T-helper 2 cell treated with Interferon-gamma antibody and Interleukin-4, amounts not matched to agents 5 μg/mL and 100 μg/mL, for 36 hours (primary cell): ENCODE results near the gene FAM3A.
"Not testable (repeated sequence)": the region's sequence is repeated elsewhere in the genome, so short reads cannot be mapped to it uniquely, and the experiment has no call there.

ENCODE experiments used
- DNase-seq: peaks from one replicate; pipeline ENCODE4 v3.0.0; 2021; ENCODE audit warnings: low spot score
- H3K27ac Mint-ChIP-seq: one replicate; pipeline ENCODE4 v1.8.0; 2021; ENCODE audit warnings: mild to moderate bottlenecking, mixed read lengths
- H3K27me3 Mint-ChIP-seq: one replicate; pipeline ENCODE4 v1.8.0; 2021; ENCODE audit warnings: low read depth, mixed read lengths
- H3K36me3 Mint-ChIP-seq: one replicate; pipeline ENCODE4 v1.8.0; 2021; ENCODE audit warnings: low read depth, mixed read lengths
- H3K4me1 Mint-ChIP-seq: one replicate; pipeline ENCODE4 v1.8.0; 2021; ENCODE audit warnings: low read depth, mixed read lengths
- H3K4me3 Mint-ChIP-seq: one replicate; pipeline ENCODE4 v1.8.0; 2022; ENCODE audit warnings: mild to moderate bottlenecking, moderate library complexity, mixed read lengths
- H3K9me3 Mint-ChIP-seq: one replicate; pipeline ENCODE4 v1.8.0; 2021; ENCODE audit warnings: mixed read lengths

The FAM3A gene

GRCh38 chrX:154541896-154542722 is 26.1 kb upstream of the FAM3A start:
- Mint-ChIP-seq H3K4me1 (peaks cover 16% of the 10 kb centered on the region), H3K27ac (peak overlapping the region; percentile 84), H3K9me3 (no peaks in the 10 kb centered on the region), H3K36me3 (peaks cover 21% of the 10 kb centered on the region), H3K27me3 (no peaks in the 10 kb centered on the region), H3K4me3 (peak overlapping the region; percentile 75)
- DNase-seq: no peak

- H3K4me3 Mint-ChIP-seq: no peak overlapping the region
- DNase-seq: no peak
- peaks cover 21% of the 10 kb centered on the region for H3K36me3 Mint-ChIP-seq
- H3K27ac Mint-ChIP-seq: no peak overlapping the region
- H3K9me3 Mint-ChIP-seq: no peaks in the 10 kb centered on the region
- no peaks in the 10 kb centered on the region for H3K27me3 Mint-ChIP-seq
- H3K4me1 Mint-ChIP-seq: peaks cover 16% of the 10 kb centered on the region
Measured at GRCh38 chrX:154541589-154541895, 25.5 kb upstream of the FAM3A start.

DNA sequence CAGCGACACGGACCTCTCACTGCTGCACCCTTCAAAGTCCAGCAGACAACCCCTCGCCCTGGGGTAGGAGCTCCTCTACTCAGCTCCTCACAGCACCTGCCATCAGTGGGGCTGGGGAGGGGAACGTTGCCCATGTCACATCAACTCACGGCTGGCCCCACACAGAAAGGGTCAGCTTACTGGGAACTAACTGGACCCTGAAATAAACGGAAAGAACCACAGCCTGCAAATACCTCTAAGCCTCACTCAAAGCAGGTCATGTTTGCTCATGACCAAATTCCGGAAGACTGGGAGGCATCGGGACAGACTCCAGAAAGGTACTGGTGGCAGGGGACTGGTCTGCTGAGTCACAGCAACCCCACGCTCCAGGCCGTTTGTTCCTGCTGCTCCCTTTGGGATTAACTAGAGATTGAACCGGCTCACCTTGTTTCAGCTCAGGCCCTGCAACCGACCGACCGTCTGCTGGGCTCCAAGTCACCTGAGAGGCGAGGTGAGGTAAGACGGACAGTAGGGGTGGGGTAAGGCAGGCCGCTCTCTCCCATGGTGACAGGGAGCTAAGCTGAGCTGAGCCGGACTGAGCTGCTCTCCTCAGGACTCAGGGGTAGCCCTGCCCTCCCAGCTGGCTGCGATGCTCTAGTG is 25.0 kb upstream of the FAM3A start:
- no peaks in the 10 kb centered on the region for H3K27me3 Mint-ChIP-seq

GRCh38 chrX:154540365-154540764 is 24.3 kb upstream of the FAM3A start:
- not testable (repeated sequence) for H3K9me3 Mint-ChIP-seq, H3K27me3 Mint-ChIP-seq, DNase-seq, H3K4me3 Mint-ChIP-seq, H3K27ac Mint-ChIP-seq
- Mint-ChIP-seq H3K36me3 (peaks cover 16% of the 10 kb centered on the region), H3K4me1 (peaks cover 12% of the 10 kb centered on the region)

More for the DNA sequence above, 25.0 kb upstream of the FAM3A start:
- peaks cover 18% of the 10 kb centered on the region for H3K36me3 Mint-ChIP-seq
- DNase-seq: no peak
- no peak overlapping the region for H3K4me3 Mint-ChIP-seq
- no peak overlapping the region for H3K27ac Mint-ChIP-seq
- no peaks in the 10 kb centered on the region for H3K9me3 Mint-ChIP-seq
- H3K4me1 Mint-ChIP-seq: peaks cover 13% of the 10 kb centered on the region

GRCh38 chrX:154539077-154539476 is 23.0 kb upstream of the FAM3A start:
- H3K4me3 Mint-ChIP-seq: no peak overlapping the region
- no peak overlapping the region for H3K27ac Mint-ChIP-seq
- peaks cover 14% of the 10 kb centered on the region for H3K36me3 Mint-ChIP-seq
- peaks cover 9% of the 10 kb centered on the region for H3K4me1 Mint-ChIP-seq
- DNase-seq: no peak
- no peaks in the 10 kb centered on the region for H3K27me3 Mint-ChIP-seq
- H3K9me3 Mint-ChIP-seq: no peaks in the 10 kb centered on the region

- H3K36me3 Mint-ChIP-seq: peaks cover 14% of the 10 kb centered on the region
- no peak for DNase-seq
- H3K9me3 Mint-ChIP-seq: no peaks in the 10 kb centered on the region
- H3K4me1 Mint-ChIP-seq: no peaks in the 10 kb centered on the region
- no peaks in the 10 kb centered on the region for H3K27me3 Mint-ChIP-seq
- no peak overlapping the region for H3K4me3 Mint-ChIP-seq
- no peak overlapping the region for H3K27ac Mint-ChIP-seq
Measured at GRCh38 chrX:154535892-154536291, 19.9 kb upstream of the FAM3A start.

DNA sequence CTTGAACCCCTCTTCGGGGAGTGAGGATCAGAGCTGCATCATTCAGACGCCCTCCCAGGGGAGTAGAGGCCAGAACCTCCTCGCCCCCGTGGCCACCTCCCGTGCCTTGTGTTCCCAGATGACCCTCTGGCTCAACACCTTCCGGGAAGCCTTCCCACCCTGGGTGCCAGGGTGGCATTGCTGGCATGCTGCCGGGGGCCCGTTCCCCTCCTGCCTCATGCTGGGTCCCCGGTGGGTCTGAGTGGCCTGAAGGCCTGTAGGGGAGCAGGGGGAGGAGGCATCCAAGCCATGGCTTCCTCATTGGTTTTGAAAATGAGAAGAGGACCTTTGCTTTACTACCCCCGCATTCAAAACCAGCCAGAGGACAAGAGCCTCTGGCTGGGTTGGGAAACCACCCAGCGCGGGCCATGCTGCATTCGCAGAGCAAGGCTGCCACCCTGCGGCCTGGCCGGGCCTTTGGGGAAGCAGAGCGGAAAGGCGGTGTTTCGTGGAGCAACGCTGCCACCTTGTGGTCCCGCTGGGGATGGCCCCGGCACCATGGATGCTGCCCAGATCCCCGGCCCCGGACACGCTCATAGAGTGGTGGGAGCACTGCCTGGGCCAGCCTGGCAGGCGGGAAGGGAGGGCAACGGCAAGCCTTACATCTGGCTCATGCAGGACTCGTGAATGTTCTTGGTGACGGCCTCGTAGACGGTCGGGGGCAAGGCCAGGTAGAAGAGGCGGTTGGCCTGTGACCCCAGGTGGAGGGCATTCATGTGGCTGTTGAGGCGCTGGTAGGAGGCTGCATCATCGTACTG is 18.7 kb upstream of the FAM3A start:
- H3K4me1 Mint-ChIP-seq: no peaks in the 10 kb centered on the region
- no peaks in the 10 kb centered on the region for H3K27me3 Mint-ChIP-seq
- peaks cover 14% of the 10 kb centered on the region for H3K36me3 Mint-ChIP-seq
- DNase-seq: peak; percentile 79
- H3K4me3 Mint-ChIP-seq: no peak overlapping the region
- peak overlapping the region; percentile 49 for H3K27ac Mint-ChIP-seq
- H3K9me3 Mint-ChIP-seq: no peaks in the 10 kb centered on the region

DNA sequence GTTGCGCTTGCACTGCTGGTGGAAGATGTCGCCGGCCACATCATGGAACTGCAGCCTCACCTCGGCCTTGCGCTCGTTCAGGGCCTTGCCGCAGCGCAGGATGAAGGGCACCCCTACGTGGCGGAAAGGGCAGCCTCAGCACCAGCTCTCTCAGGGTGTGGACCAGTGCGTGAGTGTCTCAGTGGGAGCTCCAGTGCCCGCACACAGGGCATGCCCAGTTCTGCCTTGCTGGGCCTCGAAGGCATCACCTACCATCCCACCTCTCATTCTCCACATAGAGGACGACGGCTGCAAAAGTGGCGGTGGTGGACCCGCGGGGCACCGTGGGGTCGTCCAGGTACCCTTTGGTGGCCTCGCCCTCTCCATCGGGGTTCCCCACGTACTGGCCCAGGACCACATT is 16.7 kb upstream of the FAM3A start:
- no peak overlapping the region for H3K27ac Mint-ChIP-seq
- DNase-seq: no peak
- peaks cover 11% of the 10 kb centered on the region for H3K36me3 Mint-ChIP-seq
- H3K4me3 Mint-ChIP-seq: no peak overlapping the region
- H3K27me3 Mint-ChIP-seq: no peaks in the 10 kb centered on the region
- no peaks in the 10 kb centered on the region for H3K9me3 Mint-ChIP-seq
- no peaks in the 10 kb centered on the region for H3K4me1 Mint-ChIP-seq

- Mint-ChIP-seq H3K4me1 (peaks cover 3% of the 10 kb centered on the region), H3K4me3 (no peak overlapping the region), H3K36me3 (peaks cover 11% of the 10 kb centered on the region), H3K9me3 (no peaks in the 10 kb centered on the region), H3K27me3 (no peaks in the 10 kb centered on the region), H3K27ac (no peak overlapping the region)
- no peak for DNase-seq
Measured at GRCh38 chrX:154531626-154532025, 15.6 kb upstream of the FAM3A start.

DNA sequence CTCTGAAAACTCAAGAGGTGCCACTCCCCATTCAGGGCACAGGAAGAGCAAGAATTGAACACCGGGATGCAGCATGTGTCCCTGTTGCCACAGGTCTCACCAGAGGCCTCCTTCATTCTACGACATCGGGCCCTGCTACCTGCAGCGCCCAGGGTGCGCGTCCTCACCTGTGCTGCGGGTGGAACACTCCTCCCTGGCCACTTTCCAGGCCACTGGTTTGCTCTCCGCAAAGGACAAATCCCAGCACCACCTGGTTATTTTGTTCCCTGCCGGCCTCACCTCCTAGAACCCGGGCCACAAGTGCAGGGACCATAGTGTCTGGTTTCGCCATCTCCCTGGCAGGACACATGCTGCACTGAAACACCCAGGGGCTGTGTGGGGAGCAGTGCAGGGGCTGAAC is 14.3 kb upstream of the FAM3A start:
- no peaks in the 10 kb centered on the region for H3K27me3 Mint-ChIP-seq
- H3K36me3 Mint-ChIP-seq: peaks cover 10% of the 10 kb centered on the region
- no peak overlapping the region for H3K4me3 Mint-ChIP-seq
- peaks cover 14% of the 10 kb centered on the region for H3K4me1 Mint-ChIP-seq
- no peak for DNase-seq
- H3K9me3 Mint-ChIP-seq: no peaks in the 10 kb centered on the region
- no peak overlapping the region for H3K27ac Mint-ChIP-seq

DNA sequence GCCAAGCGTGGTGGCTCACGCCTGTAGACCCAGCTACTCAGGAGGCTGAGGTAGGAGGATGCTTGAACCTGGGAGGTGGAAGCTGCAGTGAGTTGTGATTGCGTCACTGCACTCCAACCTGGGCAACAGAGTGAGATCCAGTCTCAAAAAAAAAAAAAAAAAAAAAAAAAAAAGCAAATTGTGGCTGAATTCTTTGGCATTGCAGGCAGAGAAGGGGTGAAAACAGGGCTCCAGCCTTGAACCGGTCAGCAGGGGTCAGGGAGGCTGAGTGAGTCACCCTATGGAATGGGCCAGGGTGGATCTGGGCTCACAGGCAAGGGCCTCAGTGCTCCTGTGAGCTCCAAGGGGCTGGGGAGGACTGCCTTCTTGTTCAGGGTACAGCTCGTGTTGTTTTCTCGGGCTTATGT is 13.2 kb upstream of the FAM3A start:
- Mint-ChIP-seq H3K4me1 (peaks cover 14% of the 10 kb centered on the region), H3K4me3 (no peak overlapping the region), H3K9me3 (no peaks in the 10 kb centered on the region), H3K27me3 (no peaks in the 10 kb centered on the region), H3K36me3 (peaks cover 6% of the 10 kb centered on the region), H3K27ac (no peak overlapping the region)
- DNase-seq: no peak

GRCh38 chrX:154526901-154527675 is 11.1 kb upstream of the FAM3A start:
- peak; percentile 54 for DNase-seq
- H3K9me3 Mint-ChIP-seq: no peaks in the 10 kb centered on the region

DNA sequence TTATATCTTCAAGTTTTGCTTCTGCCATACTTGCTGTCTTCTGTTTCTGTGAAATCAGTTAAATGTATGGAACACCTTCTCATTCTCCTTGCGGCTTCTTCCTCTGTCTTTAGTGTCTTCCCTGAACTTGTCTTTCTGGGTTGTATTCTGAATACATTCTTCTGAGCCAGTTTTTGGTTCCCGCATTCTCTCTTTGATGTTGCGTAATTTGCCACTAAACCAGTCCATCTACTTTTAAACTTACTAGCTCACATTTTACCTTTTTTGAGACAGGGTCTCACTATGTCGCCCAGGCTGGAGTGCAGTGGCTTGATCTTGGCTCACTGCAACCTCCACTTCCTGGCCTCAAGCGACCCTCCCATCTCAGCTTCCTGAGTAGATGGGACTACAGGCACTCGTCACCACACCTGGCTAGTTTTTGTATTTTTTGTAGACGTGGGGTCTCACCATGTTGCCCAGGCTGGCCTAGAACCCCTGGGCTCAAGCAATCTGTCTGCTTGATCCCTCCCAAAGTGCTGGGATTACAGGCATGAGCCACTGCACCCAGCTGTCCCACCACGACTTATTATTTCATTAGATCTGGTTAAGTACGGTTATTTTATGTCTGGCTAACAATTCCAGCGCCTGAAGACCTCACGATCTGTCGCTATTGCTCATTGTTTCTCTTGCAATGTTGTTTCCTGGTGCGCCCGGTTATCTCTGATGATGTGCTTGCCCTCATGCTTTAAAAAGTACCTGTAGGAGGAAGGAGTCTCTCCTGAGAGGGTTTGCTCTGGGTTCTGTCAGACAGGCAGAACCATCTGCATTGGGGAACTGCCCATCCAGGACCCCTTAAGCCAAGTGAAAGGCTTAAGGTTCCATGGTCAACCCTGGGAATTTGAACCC is 9.8 kb upstream of the FAM3A start:
- no peak for DNase-seq
- peak overlapping the region; percentile 21 for H3K4me3 Mint-ChIP-seq
- H3K9me3 Mint-ChIP-seq: no peaks in the 10 kb centered on the region
- no peaks in the 10 kb centered on the region for H3K27me3 Mint-ChIP-seq
- H3K4me1 Mint-ChIP-seq: peaks cover 14% of the 10 kb centered on the region
- H3K36me3 Mint-ChIP-seq: no peaks in the 10 kb centered on the region
- peak overlapping the region; percentile 20 for H3K27ac Mint-ChIP-seq

More at GRCh38 chrX:154526901-154527675, 11.1 kb upstream of the FAM3A start:
- peak overlapping the region; percentile 67 for H3K27ac Mint-ChIP-seq
- no peaks in the 10 kb centered on the region for H3K27me3 Mint-ChIP-seq
- peak overlapping the region; percentile 42 for H3K4me3 Mint-ChIP-seq
- H3K36me3 Mint-ChIP-seq: no peaks in the 10 kb centered on the region
- H3K4me1 Mint-ChIP-seq: peaks cover 14% of the 10 kb centered on the region
